GM12873 (cell line): ENCODE results near the gene TMEM205.

Source experiments
- CTCF ChIP-seq: IDR thresholded peaks from 2 replicates; pipeline ENCODE4 v1.5.1; 2012; ENCODE audit warnings: low read depth, mild to moderate bottlenecking, moderate library complexity, low read length, control low read depth; ENCODE audit not compliant: insufficient read depth; ENCODE audit errors: missing control alignments

The TMEM205 gene

GRCh38 chr19:11375143-11375948 lies 29.3 kb upstream of the TMEM205 start:
- TF ChIP-seq CTCF, result no peak

- no peak for TF ChIP-seq CTCF
These were observed 28.5 kb upstream of the TMEM205 start, which contains the start of gene SWSAP1 for GRCh38 chr19:11374433-11375142. SWSAP1 (plus strand) TSS chr19:11374666; CDS start chr19:11374681, 15 bp downstream.

- TF ChIP-seq CTCF, result no peak
These were observed 27.9 kb upstream of the TMEM205 start for GRCh38 chr19:11373885-11374432.

GRCh38 chr19:11373166-11373884 lies 27.3 kb upstream of the TMEM205 start:
- no peak for TF ChIP-seq CTCF

GRCh38 chr19:11370744-11371143 lies 24.7 kb upstream of the TMEM205 start:
- no peak for TF ChIP-seq CTCF

- no peak for TF ChIP-seq CTCF
These were observed 21.5 kb upstream of the TMEM205 start for GRCh38 chr19:11367528-11367927.
